ENCODE results near the gene CAMTA1.

DNA sequence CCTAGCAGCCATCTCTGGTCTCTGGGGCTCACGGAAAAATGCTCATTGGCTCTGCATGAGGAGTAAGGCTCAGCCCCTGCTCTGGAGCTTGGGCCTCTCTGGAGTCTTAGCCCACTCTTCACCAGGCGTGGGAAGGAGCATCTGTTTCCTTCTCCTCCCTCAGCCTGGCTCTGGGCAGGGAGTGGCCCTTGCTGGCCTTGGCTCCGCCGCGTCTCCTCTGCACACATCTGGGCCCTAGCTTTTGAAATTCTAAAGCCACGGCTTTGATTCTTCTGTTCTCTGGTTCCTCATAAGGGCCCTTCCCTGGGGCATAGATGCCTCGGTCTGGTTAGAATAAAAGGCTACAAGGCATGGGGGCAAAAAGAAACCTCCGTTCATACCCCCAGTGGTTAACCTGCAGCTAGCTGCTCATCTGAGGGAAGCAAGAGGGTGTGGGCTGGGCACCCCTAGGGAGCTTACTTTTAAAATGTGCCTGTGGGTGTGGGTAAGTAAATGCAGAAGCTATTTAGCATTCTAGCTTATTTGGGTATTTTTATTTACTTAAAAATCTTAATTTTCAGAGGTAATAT lies 145.6 kb downstream of the CAMTA1 start:
- TF ChIP-seq, protein P1, sequence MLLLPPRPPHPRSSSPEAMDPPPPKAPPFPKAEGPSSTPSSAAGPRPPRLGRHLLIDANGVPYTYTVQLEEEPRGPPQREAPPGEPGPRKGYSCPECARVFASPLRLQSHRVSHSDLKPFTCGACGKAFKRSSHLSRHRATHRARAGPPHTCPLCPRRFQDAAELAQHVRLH (tag by site-specific recombination; IDR thresholded peaks at IDR 0.05): no peak
- TF ChIP-seq, protein P2, sequence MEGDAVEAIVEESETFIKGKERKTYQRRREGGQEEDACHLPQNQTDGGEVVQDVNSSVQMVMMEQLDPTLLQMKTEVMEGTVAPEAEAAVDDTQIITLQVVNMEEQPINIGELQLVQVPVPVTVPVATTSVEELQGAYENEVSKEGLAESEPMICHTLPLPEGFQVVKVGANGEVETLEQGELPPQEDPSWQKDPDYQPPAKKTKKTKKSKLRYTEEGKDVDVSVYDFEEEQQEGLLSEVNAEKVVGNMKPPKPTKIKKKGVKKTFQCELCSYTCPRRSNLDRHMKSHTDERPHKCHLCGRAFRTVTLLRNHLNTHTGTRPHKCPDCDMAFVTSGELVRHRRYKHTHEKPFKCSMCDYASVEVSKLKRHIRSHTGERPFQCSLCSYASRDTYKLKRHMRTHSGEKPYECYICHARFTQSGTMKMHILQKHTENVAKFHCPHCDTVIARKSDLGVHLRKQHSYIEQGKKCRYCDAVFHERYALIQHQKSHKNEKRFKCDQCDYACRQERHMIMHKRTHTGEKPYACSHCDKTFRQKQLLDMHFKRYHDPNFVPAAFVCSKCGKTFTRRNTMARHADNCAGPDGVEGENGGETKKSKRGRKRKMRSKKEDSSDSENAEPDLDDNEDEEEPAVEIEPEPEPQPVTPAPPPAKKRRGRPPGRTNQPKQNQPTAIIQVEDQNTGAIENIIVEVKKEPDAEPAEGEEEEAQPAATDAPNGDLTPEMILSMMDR (tag by site-specific recombination; IDR thresholded peaks at IDR 0.05): no peak
- TF ChIP-seq SETDB1 (IDR thresholded peaks at IDR 0.05; ENCODE audit: insufficient read length, low read length): no peak
- TF ChIP-seq, protein P3, sequence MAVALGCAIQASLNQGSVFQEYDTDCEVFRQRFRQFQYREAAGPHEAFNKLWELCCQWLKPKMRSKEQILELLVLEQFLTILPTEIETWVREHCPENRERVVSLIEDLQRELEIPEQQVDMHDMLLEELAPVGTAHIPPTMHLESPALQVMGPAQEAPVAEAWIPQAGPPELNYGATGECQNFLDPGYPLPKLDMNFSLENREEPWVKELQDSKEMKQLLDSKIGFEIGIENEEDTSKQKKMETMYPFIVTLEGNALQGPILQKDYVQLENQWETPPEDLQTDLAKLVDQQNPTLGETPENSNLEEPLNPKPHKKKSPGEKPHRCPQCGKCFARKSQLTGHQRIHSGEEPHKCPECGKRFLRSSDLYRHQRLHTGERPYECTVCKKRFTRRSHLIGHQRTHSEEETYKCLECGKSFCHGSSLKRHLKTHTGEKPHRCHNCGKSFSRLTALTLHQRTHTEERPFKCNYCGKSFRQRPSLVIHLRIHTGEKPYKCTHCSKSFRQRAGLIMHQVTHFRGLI (tag by site-specific recombination; IDR thresholded peaks at IDR 0.05): no peak
- no peak for TF ChIP-seq HOXC10 (CRISPR knock-in tag; IDR thresholded peaks at IDR 0.05)
- TF ChIP-seq, protein P4, sequence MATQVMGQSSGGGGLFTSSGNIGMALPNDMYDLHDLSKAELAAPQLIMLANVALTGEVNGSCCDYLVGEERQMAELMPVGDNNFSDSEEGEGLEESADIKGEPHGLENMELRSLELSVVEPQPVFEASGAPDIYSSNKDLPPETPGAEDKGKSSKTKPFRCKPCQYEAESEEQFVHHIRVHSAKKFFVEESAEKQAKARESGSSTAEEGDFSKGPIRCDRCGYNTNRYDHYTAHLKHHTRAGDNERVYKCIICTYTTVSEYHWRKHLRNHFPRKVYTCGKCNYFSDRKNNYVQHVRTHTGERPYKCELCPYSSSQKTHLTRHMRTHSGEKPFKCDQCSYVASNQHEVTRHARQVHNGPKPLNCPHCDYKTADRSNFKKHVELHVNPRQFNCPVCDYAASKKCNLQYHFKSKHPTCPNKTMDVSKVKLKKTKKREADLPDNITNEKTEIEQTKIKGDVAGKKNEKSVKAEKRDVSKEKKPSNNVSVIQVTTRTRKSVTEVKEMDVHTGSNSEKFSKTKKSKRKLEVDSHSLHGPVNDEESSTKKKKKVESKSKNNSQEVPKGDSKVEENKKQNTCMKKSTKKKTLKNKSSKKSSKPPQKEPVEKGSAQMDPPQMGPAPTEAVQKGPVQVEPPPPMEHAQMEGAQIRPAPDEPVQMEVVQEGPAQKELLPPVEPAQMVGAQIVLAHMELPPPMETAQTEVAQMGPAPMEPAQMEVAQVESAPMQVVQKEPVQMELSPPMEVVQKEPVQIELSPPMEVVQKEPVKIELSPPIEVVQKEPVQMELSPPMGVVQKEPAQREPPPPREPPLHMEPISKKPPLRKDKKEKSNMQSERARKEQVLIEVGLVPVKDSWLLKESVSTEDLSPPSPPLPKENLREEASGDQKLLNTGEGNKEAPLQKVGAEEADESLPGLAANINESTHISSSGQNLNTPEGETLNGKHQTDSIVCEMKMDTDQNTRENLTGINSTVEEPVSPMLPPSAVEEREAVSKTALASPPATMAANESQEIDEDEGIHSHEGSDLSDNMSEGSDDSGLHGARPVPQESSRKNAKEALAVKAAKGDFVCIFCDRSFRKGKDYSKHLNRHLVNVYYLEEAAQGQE (tag by site-specific recombination; IDR thresholded peaks at IDR 0.05): no peak
- no peak for TF ChIP-seq ZBTB1 (tag by site-specific recombination; IDR thresholded peaks at IDR 0.05)

Measured in HEK293 (cell line).